Ovary (tissue), 3 donors: ENCODE data around the gene GRAMD1B.

Experiments
- EP300 ChIP-seq: sonication (generic); formaldehyde crosslinking; IDR thresholded peaks from one replicate; pipeline ENCODE4 v1.6.1; 2017; ENCODE audit warnings: antibody characterized with exemption
- POLR2A ChIP-seq: fragments of 450-650 bp; IDR thresholded peaks from one replicate; pipeline ENCODE4 v1.6.1; 2017; ENCODE audit warnings: antibody characterized with exemption, mild to moderate bottlenecking, moderate library complexity
- TF ChIP-seq, protein P1 (sequence below), 3 donors: fragments of 450-650 bp in 2 of 3; fragments of 200-600 bp in 1 of 3; IDR thresholded peaks; one replicate each; pipeline versions ENCODE4 v1.5.1 to v1.8.0; 2016 to 2022; ENCODE audit warnings: antibody characterized with exemption in 3 of 3, mild to moderate bottlenecking in 1 of 3
- donor health status: DM: no; HTN: no; CAD: no.

DNA sequence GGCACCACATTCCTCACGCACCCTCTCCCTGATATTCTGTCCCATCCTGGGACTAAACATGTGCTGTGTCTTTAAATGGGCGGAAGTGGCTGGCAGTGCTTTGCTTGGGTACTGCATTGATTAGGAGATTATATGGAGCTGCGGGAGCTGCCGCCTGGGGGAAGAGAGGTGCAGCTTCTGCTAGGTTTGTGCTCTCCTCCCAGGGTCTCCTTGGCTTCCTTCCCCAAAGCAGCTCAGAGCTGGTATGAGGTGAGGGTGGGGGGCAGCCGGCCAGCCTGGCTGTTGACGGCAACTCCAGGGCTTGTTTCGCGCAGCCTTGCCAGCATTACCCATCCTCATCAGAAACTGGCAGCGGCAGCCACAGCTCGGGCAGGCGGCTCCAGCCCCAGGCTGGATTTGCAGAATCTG lies 95.4 kb downstream of the GRAMD1B start:
- TF ChIP-seq, protein P1, sequence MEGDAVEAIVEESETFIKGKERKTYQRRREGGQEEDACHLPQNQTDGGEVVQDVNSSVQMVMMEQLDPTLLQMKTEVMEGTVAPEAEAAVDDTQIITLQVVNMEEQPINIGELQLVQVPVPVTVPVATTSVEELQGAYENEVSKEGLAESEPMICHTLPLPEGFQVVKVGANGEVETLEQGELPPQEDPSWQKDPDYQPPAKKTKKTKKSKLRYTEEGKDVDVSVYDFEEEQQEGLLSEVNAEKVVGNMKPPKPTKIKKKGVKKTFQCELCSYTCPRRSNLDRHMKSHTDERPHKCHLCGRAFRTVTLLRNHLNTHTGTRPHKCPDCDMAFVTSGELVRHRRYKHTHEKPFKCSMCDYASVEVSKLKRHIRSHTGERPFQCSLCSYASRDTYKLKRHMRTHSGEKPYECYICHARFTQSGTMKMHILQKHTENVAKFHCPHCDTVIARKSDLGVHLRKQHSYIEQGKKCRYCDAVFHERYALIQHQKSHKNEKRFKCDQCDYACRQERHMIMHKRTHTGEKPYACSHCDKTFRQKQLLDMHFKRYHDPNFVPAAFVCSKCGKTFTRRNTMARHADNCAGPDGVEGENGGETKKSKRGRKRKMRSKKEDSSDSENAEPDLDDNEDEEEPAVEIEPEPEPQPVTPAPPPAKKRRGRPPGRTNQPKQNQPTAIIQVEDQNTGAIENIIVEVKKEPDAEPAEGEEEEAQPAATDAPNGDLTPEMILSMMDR (IDR thresholded peaks at IDR 0.05), result no peak
- TF ChIP-seq EP300 (no peak), POLR2A (no peak)
